SK-N-SH treated with all-trans-retinoic acid at 6 μM for 48 hours (cell line): ENCODE results near the gene ZNF587.
"Not testable (repeated sequence)": the region's sequence is repeated elsewhere in the genome, so short reads cannot be mapped to it uniquely, and the experiment has no call there.

Experiments used
- ARNTL ChIP-seq: fragments of 450-650 bp; formaldehyde crosslinking; IDR thresholded peaks from 2 replicates; pipeline ENCODE4 v1.5.0; 2020; ENCODE audit warnings: low read depth, mild to moderate bottlenecking, moderate library complexity, borderline replicate concordance
- CREB5 ChIP-seq: fragments of 250-450 bp; sonication (Bioruptor Pico); IDR thresholded peaks from 2 replicates; pipeline ENCODE4 v1.5.1; 2020; ENCODE audit warnings: low read depth, mild to moderate bottlenecking, moderate library complexity
- CSDC2 ChIP-seq: fragments of 250-450 bp; sonication (Bioruptor Pico); IDR thresholded peaks from 2 replicates; pipeline ENCODE4 v1.5.0; 2020; ENCODE audit warnings: mild to moderate bottlenecking, moderate library complexity
- PATZ1 ChIP-seq: fragments of 250-450 bp; sonication (Bioruptor Pico); IDR thresholded peaks from 2 replicates; pipeline ENCODE4 v1.8.0; 2020; ENCODE audit warnings: mild to moderate bottlenecking, moderate library complexity, borderline replicate concordance
- PPARA ChIP-seq: fragments of 250-450 bp; sonication (Bioruptor Pico); IDR thresholded peaks from 2 replicates; pipeline ENCODE4 v1.5.0; 2020; ENCODE audit warnings: mild to moderate bottlenecking, borderline replicate concordance
- TCF4 ChIP-seq: fragments of 250-450 bp; sonication (Bioruptor Pico); IDR thresholded peaks from 2 replicates; pipeline ENCODE4 v1.8.0; 2021; ENCODE audit warnings: mild to moderate bottlenecking, moderate library complexity, borderline replicate concordance
- ZFP3 ChIP-seq: fragments of 250-450 bp; sonication (Bioruptor Pico); IDR thresholded peaks from 2 replicates; pipeline ENCODE4 v1.5.0; 2020; ENCODE audit warnings: mild to moderate bottlenecking, moderate library complexity
- ZNF565 ChIP-seq: fragments of 450-650 bp; formaldehyde crosslinking; conservative IDR thresholded peaks from 2 replicates; pipeline ENCODE4 v1.5.0; 2020; ENCODE audit warnings: low read depth, mild to moderate bottlenecking, moderate library complexity
- ZNF70 ChIP-seq: fragments of 450-650 bp; formaldehyde crosslinking; IDR thresholded peaks from 2 replicates; pipeline ENCODE4 v1.5.0; 2020; ENCODE audit warnings: mild to moderate bottlenecking, moderate library complexity

- not testable (repeated sequence) for TF ChIP-seq TCF4; CREB5 (CRISPR knock-in tag); ZNF70; CSDC2 (CRISPR knock-in tag); ZNF565 (CRISPR knock-in tag); ARNTL (CRISPR knock-in tag); PPARA (CRISPR knock-in tag); PATZ1 (CRISPR knock-in tag); ZFP3 (CRISPR knock-in tag)
Measured at GRCh38 chr19:57847164-57847563, 2.5 kb upstream of the ZNF587 start.
